ENCODE measurements around the gene CRADD. TPM values are rescaled to one million over a fixed set of nuclear protein-coding genes. Genes with fewer than 3 reads are reported as not detected.
A peak's percentile ranks its signal among the peaks of the same experiment; 100 is the strongest.

The CRADD gene
- total RNA-seq, 2 experiments from 2014 or later, result 9.7 to 12.6 TPM

GRCh38 chr12:93737457-93738198 is 60.5 kb downstream of the CRADD start:
- Mint-ChIP-seq H3K27ac (no peak overlapping the region), H3K4me1 (peaks cover 19% of the 10 kb centered on the region), H3K27me3 (peaks cover 2% of the 10 kb centered on the region), H3K4me3 (no peak overlapping the region), H3K9me3 (no peaks in the 10 kb centered on the region), H3K36me3 (ENCODE audit: low read depth) (no peaks in the 10 kb centered on the region)
- ChIA-PET CTCF (interaction anchor here (0.6 to 1.2 kb wide), 2 partner anchors 11 to 222 kb away, joined by 3 read pairs; no protein-coding TSS in a partner anchor), POLR2A (no interaction called here)
- DNase-seq, result no peak

- H3K9me3 Mint-ChIP-seq, result no peaks in the 10 kb centered on the region
- CTCF ChIA-PET, result interaction anchor here (0.6 to 1.2 kb wide), 2 partner anchors 11 to 223 kb away, joined by 3 read pairs; no protein-coding TSS in a partner anchor
- no peak overlapping the region for H3K4me3 Mint-ChIP-seq
- no peak overlapping the region for H3K27ac Mint-ChIP-seq
- DNase-seq, result no peak
- POLR2A ChIA-PET, result no interaction called here
- H3K4me1 Mint-ChIP-seq, result peaks cover 25% of the 10 kb centered on the region
- peaks cover 2% of the 10 kb centered on the region for H3K27me3 Mint-ChIP-seq
- H3K36me3 Mint-ChIP-seq (ENCODE audit: low read depth), result no peaks in the 10 kb centered on the region
Observed at GRCh38 chr12:93738199-93739058, 61.3 kb downstream of the CRADD start.

- H3K4me3 Mint-ChIP-seq, result no peak overlapping the region
Observed at GRCh38 chr12:93740751-93741150, 63.6 kb downstream of the CRADD start.

GRCh38 chr12:93741659-93742109 is 64.5 kb downstream of the CRADD start:
- POLR2A ChIA-PET, result no interaction called here
- Mint-ChIP-seq H3K4me1 (peaks cover 27% of the 10 kb centered on the region), H3K4me3 (peak overlapping the region; percentile 72), H3K27me3 (peaks cover 2% of the 10 kb centered on the region), H3K36me3 (ENCODE audit: low read depth) (no peaks in the 10 kb centered on the region), H3K9me3 (no peaks in the 10 kb centered on the region), H3K27ac (peak overlapping the region; percentile 86)
- DNase-seq, result peak; percentile 12
- CTCF ChIA-PET, result interaction anchor here (0.6 to 2.2 kb wide), 7 partner anchors 11 to 360 kb away, joined by 3 to 7 read pairs (median 3); no protein-coding TSS in a partner anchor

More at GRCh38 chr12:93740751-93741150, 63.6 kb downstream of the CRADD start:
- Mint-ChIP-seq H3K27me3 (peaks cover 2% of the 10 kb centered on the region), H3K4me1 (peaks cover 27% of the 10 kb centered on the region), H3K9me3 (no peaks in the 10 kb centered on the region), H3K36me3 (ENCODE audit: low read depth) (no peaks in the 10 kb centered on the region), H3K27ac (no peak overlapping the region)
- DNase-seq, result no peak
- ChIA-PET POLR2A (no interaction called here), CTCF (interaction anchor here (1.2 kb wide), 1 partner anchor 64 kb away, joined by 3 read pairs; the partner anchor contains the start of gene CRADD)

GRCh38 chr12:93742110-93742934 is 65.1 kb downstream of the CRADD start:
- peak overlapping the region; percentile 72 for H3K4me3 Mint-ChIP-seq
- CTCF ChIA-PET, result interaction anchor here (0.6 to 2.2 kb wide), 8 partner anchors 10 to 360 kb away, joined by 3 to 7 read pairs (median 4); no protein-coding TSS in a partner anchor

GRCh38 chr12:93743229-93743998 is 66.2 kb downstream of the CRADD start:
- no peaks in the 10 kb centered on the region for H3K36me3 Mint-ChIP-seq (ENCODE audit: low read depth)
- peaks cover 27% of the 10 kb centered on the region for H3K4me1 Mint-ChIP-seq
- POLR2A ChIA-PET, result no interaction called here
- no peaks in the 10 kb centered on the region for H3K27me3 Mint-ChIP-seq
- no peaks in the 10 kb centered on the region for H3K9me3 Mint-ChIP-seq
- DNase-seq, result no peak
- CTCF ChIA-PET, result interaction anchor here (2.2 kb wide), 1 partner anchor 359 kb away, joined by 7 read pairs; no protein-coding TSS in a partner anchor
- peak overlapping the region; percentile 87 for H3K27ac Mint-ChIP-seq
- H3K4me3 Mint-ChIP-seq, result peak overlapping the region; percentile 72

More at GRCh38 chr12:93742110-93742934, 65.1 kb downstream of the CRADD start:
- Mint-ChIP-seq H3K27me3 (no peaks in the 10 kb centered on the region), H3K36me3 (ENCODE audit: low read depth) (no peaks in the 10 kb centered on the region), H3K9me3 (no peaks in the 10 kb centered on the region), H3K27ac (peak overlapping the region; percentile 87), H3K4me1 (peaks cover 27% of the 10 kb centered on the region)
- DNase-seq, result peak; percentile 48
- POLR2A ChIA-PET, result no interaction called here

GRCh38 chr12:93743999-93744689 is 67.0 kb downstream of the CRADD start:
- no peak for DNase-seq
- Mint-ChIP-seq H3K9me3 (no peaks in the 10 kb centered on the region), H3K4me3 (no peak overlapping the region), H3K36me3 (ENCODE audit: low read depth) (no peaks in the 10 kb centered on the region), H3K27ac (no peak overlapping the region), H3K27me3 (no peaks in the 10 kb centered on the region), H3K4me1 (peaks cover 29% of the 10 kb centered on the region)
- ChIA-PET POLR2A (no interaction called here), CTCF (no interaction called here)

GRCh38 chr12:93745286-93745685 is 68.1 kb downstream of the CRADD start:
- POLR2A ChIA-PET, result no interaction called here
- no peak overlapping the region for H3K27ac Mint-ChIP-seq
- no peaks in the 10 kb centered on the region for H3K36me3 Mint-ChIP-seq (ENCODE audit: low read depth)
- H3K4me3 Mint-ChIP-seq, result no peak overlapping the region
- no peaks in the 10 kb centered on the region for H3K27me3 Mint-ChIP-seq
- CTCF ChIA-PET, result no interaction called here
- H3K4me1 Mint-ChIP-seq, result peaks cover 35% of the 10 kb centered on the region
- no peaks in the 10 kb centered on the region for H3K9me3 Mint-ChIP-seq
- no peak for DNase-seq

GRCh38 chr12:93746572-93747168 is 69.5 kb downstream of the CRADD start:
- Mint-ChIP-seq H3K36me3 (ENCODE audit: low read depth) (no peaks in the 10 kb centered on the region), H3K4me3 (no peak overlapping the region), H3K27me3 (no peaks in the 10 kb centered on the region), H3K27ac (no peak overlapping the region), H3K9me3 (no peaks in the 10 kb centered on the region), H3K4me1 (peaks cover 32% of the 10 kb centered on the region)
- POLR2A ChIA-PET, result no interaction called here
- CTCF ChIA-PET, result no interaction called here
- no peak for DNase-seq

GRCh38 chr12:93748672-93749383 is 71.7 kb downstream of the CRADD start:
- Mint-ChIP-seq H3K27me3 (no peaks in the 10 kb centered on the region), H3K9me3 (peaks cover 10% of the 10 kb centered on the region), H3K4me3 (no peak overlapping the region), H3K4me1 (peaks cover 18% of the 10 kb centered on the region), H3K36me3 (ENCODE audit: low read depth) (peaks cover 10% of the 10 kb centered on the region), H3K27ac (no peak overlapping the region)
- ChIA-PET POLR2A (no interaction called here), CTCF (interaction anchor here (0.7 to 1.6 kb wide), 4 partner anchors 14 to 353 kb away, joined by 3 to 6 read pairs (median 4); no protein-coding TSS in a partner anchor)
- no peak for DNase-seq

Measured in activated CD4-positive, alpha-beta T cell treated with anti-CD3 and anti-CD28 coated beads, Interleukin-2, amount 10 ng/mL, durations not matched to agents 7 days and 5 days (primary cell).